ENCODE data around the gene WNT9B.
"Not testable (repeated sequence)": the region's sequence is repeated elsewhere in the genome, so short reads cannot be mapped to it uniquely, and the experiment has no call there.

Gene WNT9B

GRCh38 chr17:46917041-46917440 is 65.7 kb downstream of the WNT9B start:
- no peak for DNase-seq

DNA sequence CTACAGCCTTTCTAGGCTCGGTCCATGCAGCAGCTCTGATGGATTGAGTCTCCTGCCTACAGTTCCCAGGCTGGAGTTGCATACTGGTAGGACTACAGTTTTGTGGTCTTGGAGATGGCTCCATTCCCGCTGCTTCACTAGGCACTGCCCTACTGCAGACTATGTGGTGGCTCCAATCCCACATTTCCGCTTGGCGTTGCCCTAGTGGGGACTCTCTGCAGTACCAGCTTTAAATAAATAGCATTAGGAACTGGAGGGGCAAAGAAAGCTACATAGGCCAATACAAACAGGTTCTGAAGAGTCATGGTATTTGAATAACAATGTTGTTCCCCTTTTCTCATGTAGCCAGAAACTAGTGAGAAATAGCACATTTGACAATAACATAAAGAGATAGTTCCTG is 66.1 kb downstream of the WNT9B start:
- DNase-seq: no peak

GRCh38 chr17:46921962-46922361 is 70.6 kb downstream of the WNT9B start:
- DNase-seq: not testable (repeated sequence)

DNA sequence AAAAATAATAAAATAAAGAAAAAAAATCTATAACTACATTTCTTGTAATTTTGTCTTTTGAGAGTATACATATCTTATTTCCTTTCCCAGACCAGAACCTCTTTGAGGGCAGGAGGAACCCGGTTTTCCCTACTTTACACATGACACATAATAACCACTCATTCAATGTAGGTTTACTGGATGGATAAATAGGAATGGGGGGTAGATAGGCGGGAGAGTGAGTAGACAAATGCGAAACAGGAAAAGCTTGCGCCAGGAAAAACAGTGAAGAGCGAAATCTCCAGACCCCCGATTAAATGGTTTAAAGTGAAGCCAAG is 71.1 kb downstream of the WNT9B start:
- DNase-seq: no peak

DNA sequence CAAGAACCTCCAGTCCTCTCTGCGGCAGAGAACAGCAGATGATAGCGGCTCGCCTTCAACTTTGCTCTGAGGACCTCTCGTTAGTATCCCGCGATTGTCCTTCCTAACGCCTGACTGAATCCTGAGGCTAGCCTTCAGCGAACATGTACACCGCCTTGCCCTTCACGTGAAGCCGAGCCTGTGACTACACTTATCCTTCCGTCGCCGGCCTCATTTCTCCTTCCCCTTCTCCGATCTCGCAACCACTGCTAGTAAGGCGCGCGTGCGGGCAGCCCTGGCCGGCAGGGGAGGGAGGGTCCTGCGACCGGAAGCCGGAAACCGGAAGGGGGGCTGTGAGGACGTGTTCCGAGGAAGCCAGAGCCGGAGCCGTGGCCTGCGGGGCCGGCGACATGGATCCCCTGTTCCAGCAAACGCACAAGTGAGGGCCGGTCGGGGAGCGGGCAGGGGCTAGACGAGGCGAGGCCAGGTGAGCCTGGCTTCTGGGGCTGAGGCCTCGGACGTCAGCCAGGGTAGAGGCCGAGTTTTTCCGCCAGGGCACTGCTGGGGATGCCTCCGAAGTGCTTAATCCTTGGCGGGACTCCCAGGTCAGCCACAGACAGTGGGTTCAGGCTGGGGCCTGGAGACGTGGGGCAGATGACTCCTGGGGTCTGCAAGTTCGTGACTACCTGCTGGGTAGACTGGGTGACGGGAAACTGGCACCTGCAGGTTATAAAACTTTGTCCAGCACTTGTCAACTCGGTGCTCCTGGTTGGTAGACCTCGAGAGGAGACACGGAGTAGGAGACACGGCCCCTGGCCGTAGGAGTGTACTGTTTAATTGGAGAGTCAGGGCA is 71.6 kb downstream of the WNT9B start, which contains the start of gene GOSR2:
TSS of gene GOSR2 (plus strand) at position 357 of the 832 bp plus-strand sequence. CDS start at position 390, 33 bp downstream.
- peak; percentile 96 for DNase-seq

GRCh38 chr17:46925185-46925868 is 73.9 kb downstream of the WNT9B start:
- DNase-seq: no peak

GRCh38 chr17:46928467-46929261 is 77.3 kb downstream of the WNT9B start:
- no peak for DNase-seq

DNA sequence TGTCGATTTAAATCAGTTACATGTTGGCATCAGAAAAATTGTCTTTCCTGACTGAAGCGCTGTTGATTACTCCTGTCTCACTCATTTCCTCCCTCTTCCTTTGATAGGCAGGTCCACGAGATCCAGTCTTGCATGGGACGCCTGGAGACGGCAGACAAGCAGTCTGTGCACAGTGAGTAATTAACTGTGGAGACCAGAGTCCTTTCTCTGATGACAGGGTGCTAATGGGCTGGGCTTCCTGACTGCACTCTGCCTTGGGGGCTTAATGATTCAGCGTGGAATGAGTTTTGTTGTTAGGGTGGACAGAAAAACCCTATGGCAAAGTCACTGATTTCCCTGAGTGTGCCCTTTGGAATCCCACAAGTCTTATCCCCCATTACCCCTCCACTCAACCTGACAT is 78.0 kb downstream of the WNT9B start:
- no peak for DNase-seq

- no peak for DNase-seq
These were observed 78.7 kb downstream of the WNT9B start for GRCh38 chr17:46930051-46930450.

- DNase-seq: no peak
These were observed 80.2 kb downstream of the WNT9B start for GRCh38 chr17:46931596-46931995.

GRCh38 chr17:46935658-46936266 is 84.4 kb downstream of the WNT9B start:
- no peak for DNase-seq

Measured in NCI-H1694 treated with DMSO at 0.1 percent for 48 hours (cell line).